Lung (tissue), 12 donors: Measurements from ENCODE around the gene HCAR2. TPM values are rescaled to one million over a fixed set of nuclear protein-coding genes. Genes with fewer than 3 reads are reported as not detected.
"Not testable (repeated sequence)": the region's sequence is repeated elsewhere in the genome, so short reads cannot be mapped to it uniquely, and the experiment has no call there.

ENCODE experiments used
- ATAC-seq: fragments of 200-7000 bp; cut with Tn5 transposase; one replicate; pipeline ENCODE4 v1.9.1; 2020; ENCODE audit warnings: moderate number of reproducible peaks; ENCODE audit not compliant: insufficient read depth, low FRiP score
- DNase-seq, 3 donors: peaks; one replicate each; pipeline ENCODE4 v3.0.0-alpha.2; 2013 to 2017
- H3K27ac ChIP-seq, 2 donors: one replicate each; pipeline ENCODE4 v1.5.1; 2013; ENCODE audit warnings: mild to moderate bottlenecking in 2 of 2, moderate library complexity in 2 of 2, control low read depth in 1 of 2, inconsistent platforms in 1 of 2, low read depth in 1 of 2, low read length in 1 of 2
- H3K27me3 ChIP-seq, 3 donors: one replicate each; pipeline ENCODE4 v1.5.1; 2013; ENCODE audit warnings: low read length in 2 of 3; ENCODE audit not compliant: control insufficient read depth in 3 of 3, insufficient read depth in 3 of 3
- H3K36me3 ChIP-seq, 4 donors: one replicate each; pipeline ENCODE4 v1.5.1; 2013; ENCODE audit warnings: low read length in 4 of 4, mild to moderate bottlenecking in 1 of 4, moderate library complexity in 1 of 4; ENCODE audit not compliant: control insufficient read depth in 4 of 4, insufficient read depth in 4 of 4
- H3K4me1 ChIP-seq, 5 donors: one replicate each; pipeline ENCODE4 v1.5.1; 2013; ENCODE audit warnings: low read length in 5 of 5, mild to moderate bottlenecking in 2 of 5, moderate library complexity in 1 of 5; ENCODE audit not compliant: control insufficient read depth in 5 of 5, insufficient read depth in 5 of 5
- H3K4me3 ChIP-seq: one replicate; pipeline ENCODE4 v1.5.1; 2013; ENCODE audit warnings: mild to moderate bottlenecking, control low read depth, moderate library complexity
- H3K9ac ChIP-seq, 2 donors: one replicate each; pipeline ENCODE4 v1.5.1; 2013; ENCODE audit warnings: low read length in 2 of 2, control low read depth in 1 of 2; ENCODE audit not compliant: insufficient read depth in 1 of 2
- H3K9me3 ChIP-seq, 4 donors: one replicate each; pipeline ENCODE4 v1.5.1; 2013; ENCODE audit warnings: low read length in 3 of 4, mild to moderate bottlenecking in 1 of 4, moderate library complexity in 1 of 4; ENCODE audit not compliant: control insufficient read depth in 4 of 4, insufficient read depth in 3 of 4
- CTCF ChIP-seq: IDR thresholded peaks from 2 replicates; pipeline ENCODE4 v1.5.1; 2012; ENCODE audit warnings: mild to moderate bottlenecking; ENCODE audit errors: control extremely low read depth, extremely low read depth
- WGBS, 2 donors: extraction: QIAGEN DNeasy Blood & Tissue Kit; methylation state at CpG; one replicate each; pipeline ENCODE4 v1.1.7; 2013; 5-methylcytosine and 5-hydroxymethylcytosine counted together
- polyA plus RNA-seq, 2 donors: library from polyadenylated mRNA; stranded (reverse); fragments of 200-250 nt; gene quantifications; one replicate each; pipeline ENCODE4 v1.2.1, GENCODE V29; 2013
- total RNA-seq, 2 donors: library from RNA; depleted of rRNA in 1 of 2; stranded (reverse); fragments of >200 nt in 1 of 2; gene quantifications; one replicate each; pipeline ENCODE4 v1.2.1, GENCODE V29; 2014 to 2021
- donor health status: control.
- donor health status: control.
- donor health status: Bipolar disorder and iron deficiency.
- donor health status: healthy.
- donor health status: DM: yes; HTN: yes; CAD: no.

The HCAR2 gene
- total and polyA plus RNA-seq, 4 donors, result 1.4 to 31.4 (median 6.5) TPM

DNA sequence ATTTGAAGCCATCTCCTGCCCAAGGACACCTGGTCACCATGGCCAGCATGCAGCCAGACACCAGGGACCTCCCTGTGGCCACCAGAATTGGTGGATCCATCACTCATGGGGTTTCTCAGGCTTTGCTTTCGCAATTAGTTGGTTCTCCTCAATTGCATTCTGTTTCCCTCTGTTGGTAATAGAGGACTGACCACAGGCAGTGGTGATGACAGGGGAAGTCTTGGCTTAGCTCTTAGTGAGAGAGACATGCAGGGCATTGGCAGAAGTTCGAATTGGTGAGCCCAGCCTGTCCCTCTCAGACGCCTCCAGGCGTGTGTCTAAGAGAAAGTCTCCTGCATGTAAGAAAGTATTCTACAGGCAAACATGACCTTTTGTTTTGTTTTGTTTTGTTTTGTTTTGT is 21.3 kb downstream of the HCAR2 start:
- DNase-seq (no peak), ATAC-seq (peak; percentile 29)
- no peaks in the 10 kb centered on the region for H3K9me3 ChIP-seq
- H3K4me1 ChIP-seq, result peaks cover 0 to 4% (median 0%) of the 10 kb centered on the region in 5 donors
- H3K4me3 ChIP-seq, result no peak overlapping the region
- no peak for TF ChIP-seq CTCF
- no peaks in the 10 kb centered on the region for H3K36me3 ChIP-seq
- 42 to 74% methylated on average over 4 of the region's 4 CpGs for WGBS, 2 donors
- no peak overlapping the region for H3K27ac ChIP-seq
- H3K27me3 ChIP-seq, result no peaks in the 10 kb centered on the region
- no peak overlapping the region for H3K9ac ChIP-seq

DNA sequence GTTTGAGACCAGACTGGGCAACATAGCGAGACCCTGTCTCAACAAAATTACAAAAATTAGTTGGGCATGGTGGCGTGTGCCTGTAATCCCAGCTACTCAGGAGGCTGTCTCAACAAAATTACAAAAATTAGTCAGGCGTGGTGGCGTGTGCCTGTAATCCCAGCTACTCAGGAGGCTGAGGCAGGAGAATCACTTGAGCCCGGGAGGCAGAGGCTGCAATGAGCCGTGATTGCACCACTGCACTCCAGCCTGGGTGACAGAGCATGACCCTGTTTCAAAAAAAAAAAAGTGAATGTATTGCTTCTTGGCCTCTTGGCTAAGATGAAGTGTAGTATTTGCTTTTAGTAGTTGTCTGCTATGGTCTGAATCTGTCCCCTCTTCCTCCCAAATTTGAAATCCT is 22.2 kb downstream of the HCAR2 start:
- not testable (repeated sequence) for ATAC-seq, H3K27ac ChIP-seq, H3K36me3 ChIP-seq, DNase-seq, H3K9me3 ChIP-seq, H3K4me3 ChIP-seq, H3K4me1 ChIP-seq, H3K27me3 ChIP-seq, H3K9ac ChIP-seq
- WGBS, 2 donors, result 68 to 88% methylated on average over 6 of the region's 6 CpGs

DNA sequence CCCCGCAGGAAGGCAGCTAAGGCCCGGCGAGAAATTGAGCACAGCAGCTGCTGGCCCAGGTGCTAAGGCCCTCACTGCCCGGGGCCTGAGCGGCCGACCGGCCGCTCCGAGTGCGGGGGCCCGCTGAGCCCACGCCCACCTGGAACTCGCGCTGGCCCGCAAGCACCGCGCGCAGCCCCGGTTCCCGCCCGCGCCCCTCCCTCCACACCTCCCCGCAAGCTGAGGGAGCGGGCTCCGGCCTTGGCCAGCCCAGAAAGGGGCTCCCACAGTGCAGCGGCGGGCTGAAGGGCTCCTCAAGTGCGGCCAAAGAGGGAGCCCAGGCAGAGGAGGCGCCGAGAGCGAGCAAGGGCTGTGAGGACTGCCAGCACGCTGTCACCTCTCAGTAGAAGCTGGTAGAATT is 26.4 kb downstream of the HCAR2 start:
- not testable (repeated sequence) for ATAC-seq, H3K4me3 ChIP-seq, H3K36me3 ChIP-seq, H3K27ac ChIP-seq, H3K9me3 ChIP-seq, H3K27me3 ChIP-seq, H3K4me1 ChIP-seq, H3K9ac ChIP-seq, DNase-seq
- 97% methylated on average over 32 of the region's 32 CpGs for WGBS, 2 donors

DNA sequence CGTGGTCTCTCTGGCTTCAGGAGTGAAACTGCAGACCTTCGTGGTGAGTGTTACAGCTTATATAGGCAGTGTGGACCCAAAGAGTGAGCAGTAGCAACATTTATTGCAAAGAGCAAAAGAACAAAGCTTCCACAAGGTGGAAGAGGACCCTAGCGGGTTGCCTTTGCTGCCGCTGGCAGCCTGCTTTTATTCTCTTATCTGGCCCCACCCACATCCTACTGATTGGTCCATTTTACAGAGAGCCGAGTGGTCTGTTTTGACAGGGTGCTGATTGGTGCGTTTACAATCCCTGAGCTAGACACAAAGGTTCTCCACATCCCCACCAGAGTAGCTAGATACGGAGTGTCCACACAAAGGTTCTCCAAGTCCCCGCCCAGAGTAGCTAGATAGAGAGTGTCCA is 27.1 kb downstream of the HCAR2 start:
- H3K9ac ChIP-seq, DNase-seq, H3K4me1 ChIP-seq, H3K27ac ChIP-seq, H3K9me3 ChIP-seq, H3K4me3 ChIP-seq, H3K36me3 ChIP-seq, H3K27me3 ChIP-seq, ATAC-seq: not testable (repeated sequence)
- WGBS, 2 donors, result 86 to 93% methylated on average over 8 of the region's 8 CpGs

DNA sequence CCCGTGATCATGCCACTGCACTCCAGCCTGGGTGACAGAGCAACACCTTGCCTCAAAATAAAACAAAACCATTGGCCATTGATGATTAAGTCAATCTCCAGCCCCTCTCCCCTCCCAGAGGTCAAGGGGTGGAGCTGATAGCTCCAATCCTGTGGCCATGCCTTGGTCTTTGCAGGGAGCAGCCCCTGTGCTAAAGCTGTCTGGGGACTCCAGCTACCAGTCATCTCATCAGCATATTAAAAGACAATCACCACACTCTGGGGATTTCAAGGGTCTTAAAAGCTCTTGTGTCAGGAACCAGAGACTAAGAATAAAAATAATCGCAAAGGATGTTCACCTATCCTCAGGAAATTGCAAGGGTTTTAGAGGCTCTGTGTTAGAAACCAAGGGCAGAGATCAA is 30.6 kb downstream of the HCAR2 start:
- Histone ChIP-seq H3K27me3 (no peaks in the 10 kb centered on the region), H3K36me3 (no peaks in the 10 kb centered on the region), H3K27ac (no peak overlapping the region), H3K4me1 (no peaks in the 10 kb centered on the region), H3K9ac (no peak overlapping the region), H3K4me3 (no peak overlapping the region), H3K9me3 (peaks cover 0 to 2% (median 0%) of the 10 kb centered on the region in 4 donors)
- TF ChIP-seq CTCF, result no peak
- 76 to 92% methylated on average over 2 of the region's 2 CpGs for WGBS, 2 donors
- DNase-seq, result no peak
- no peak for ATAC-seq
